Gastroesophageal sphincter (tissue), 4 donors: ENCODE measurements around the gene FAM3A. TPM values are rescaled to one million over a fixed set of nuclear protein-coding genes. Genes with fewer than 3 reads are reported as not detected.
"Not testable (repeated sequence)": the region's sequence is repeated elsewhere in the genome, so short reads cannot be mapped to it uniquely, and the experiment has no call there.

Source experiments
- ATAC-seq: fragments of 150-250 bp; one replicate; pipeline ENCODE4 v1.9.1; 2016; ENCODE audit warnings: mild to moderate bottlenecking, moderate library complexity
- H3K27ac ChIP-seq, 4 donors: fragments of 200-600 bp; sonication (generic) in 3 of 4; 1 replicate in 3 of 4; 2 replicates in 1 of 4; pipeline ENCODE4 v1.5.1; 2016 to 2019
- H3K27me3 ChIP-seq: fragments of 200-600 bp; sonication (generic); one replicate; pipeline ENCODE4 v1.5.1; 2019
- H3K36me3 ChIP-seq, 2 donors: fragments of 200-600 bp; sonication (generic); one replicate each; pipeline ENCODE4 v1.5.1; 2019; ENCODE audit warnings: control low read depth in 1 of 2
- H3K4me1 ChIP-seq, 3 donors: fragments of 200-600 bp; sonication (generic); 1 replicate in 2 of 3; 2 replicates in 1 of 3; pipeline ENCODE4 v1.5.1; 2016 to 2019; ENCODE audit warnings: control low read depth in 2 of 3
- H3K4me3 ChIP-seq, 2 donors: fragments of 200-600 bp; sonication (generic); one replicate each; pipeline ENCODE4 v1.5.1; 2019; ENCODE audit warnings: mild to moderate bottlenecking in 1 of 2, moderate library complexity in 1 of 2
- H3K9me3 ChIP-seq, 3 donors: fragments of 200-600 bp; sonication (generic); one replicate each; pipeline ENCODE4 v1.5.1; 2017 to 2019; ENCODE audit warnings: control low read depth in 2 of 3
- EP300 ChIP-seq: sonication (generic); formaldehyde crosslinking; IDR thresholded peaks from one replicate; pipeline ENCODE4 v1.6.1; 2017; ENCODE audit warnings: antibody characterized with exemption, mild to moderate bottlenecking
- POLR2A ChIP-seq, 2 donors: fragments of 450-650 bp; IDR thresholded peaks; one replicate each; pipeline ENCODE4 v1.6.1; 2017; ENCODE audit warnings: antibody characterized with exemption in 2 of 2, mild to moderate bottlenecking in 2 of 2, moderate library complexity in 1 of 2
- POLR2AphosphoS5 ChIP-seq: sonication (generic); formaldehyde crosslinking; IDR thresholded peaks from one replicate; pipeline ENCODE4 v1.6.1; 2017; ENCODE audit warnings: antibody characterized with exemption
- WGBS, 2 donors: methylation state at CpG; one replicate each; pipeline ENCODE4 v1.1.5; 2018; ENCODE audit warnings: low coverage in 1 of 2; 5-methylcytosine and 5-hydroxymethylcytosine counted together
- total RNA-seq, 4 donors: library from RNA; depleted of rRNA; stranded (reverse); fragments of >200 nt; gene quantifications; one replicate each; pipeline ENCODE4 v1.1.0, GENCODE V29; 2016
- TF ChIP-seq, protein P1 (sequence below), 4 experiments: fragments of 200-600 bp in 2 of 4; fragments of 450-650 bp in 2 of 4; sonication (generic) in 1 of 4; IDR thresholded peaks; one replicate each; pipeline ENCODE4 v1.5.1; 2017 to 2019; ENCODE audit warnings: antibody characterized with exemption in 4 of 4, mild to moderate bottlenecking in 2 of 4, moderate library complexity in 2 of 4

The FAM3A gene, protein sequence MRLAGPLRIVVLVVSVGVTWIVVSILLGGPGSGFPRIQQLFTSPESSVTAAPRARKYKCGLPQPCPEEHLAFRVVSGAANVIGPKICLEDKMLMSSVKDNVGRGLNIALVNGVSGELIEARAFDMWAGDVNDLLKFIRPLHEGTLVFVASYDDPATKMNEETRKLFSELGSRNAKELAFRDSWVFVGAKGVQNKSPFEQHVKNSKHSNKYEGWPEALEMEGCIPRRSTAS
- total RNA-seq: 10 to 100 TPM; 36.6 to 44.4 (median 40.5) TPM

DNA sequence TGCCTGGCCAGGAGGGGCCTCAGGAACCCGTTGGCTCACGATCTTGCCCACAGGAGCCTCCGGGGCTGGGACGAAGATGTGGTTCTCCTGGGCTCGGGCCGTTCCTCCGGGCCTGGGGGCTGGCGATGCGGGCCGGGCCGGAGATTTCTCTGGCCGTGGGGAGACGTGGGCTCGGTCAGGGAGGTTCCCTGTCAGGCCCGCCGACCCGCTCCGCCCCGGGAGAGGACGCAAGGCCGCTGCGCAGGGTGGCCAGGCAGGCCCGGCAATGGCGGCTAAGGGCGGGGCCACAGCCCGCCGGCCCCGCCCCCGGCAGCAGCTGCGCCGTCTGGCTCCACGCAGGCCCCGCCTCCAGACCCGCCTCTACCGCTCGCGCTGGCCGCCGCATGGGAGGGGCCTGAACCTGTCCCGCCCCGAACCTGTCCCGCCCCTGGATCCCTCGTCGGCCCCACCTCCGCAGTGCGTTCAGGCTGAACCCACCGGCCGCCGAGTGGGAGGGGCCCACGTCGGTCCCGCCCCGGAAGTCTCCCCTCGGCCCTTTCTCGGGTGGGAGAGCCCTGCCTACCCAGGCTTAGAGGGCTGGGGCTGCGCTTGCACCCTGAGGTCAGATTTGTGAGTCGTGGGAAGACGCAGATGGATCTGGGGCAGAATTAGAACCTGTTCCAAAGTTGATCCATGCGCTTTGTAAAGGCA lies at the start of gene FAM3A:
Gene FAM3A (minus strand): TSS at position 267 of the 690 bp plus-strand sequence. CDS start 460 bp downstream, outside the sequence.
- ATAC-seq: peak; percentile 93
- no CpG with 5 or more reads among the region's 59 CpGs for WGBS, 2 donors
- Histone ChIP-seq H3K36me3 (peaks cover 0 to 8% of the 10 kb centered on the region in 2 donors), H3K9me3 (no peaks in the 10 kb centered on the region), H3K4me3 (peak within 1 kb of the TSS; percentile 70 to 86), H3K27me3 (no peaks in the 10 kb centered on the region), H3K4me1 (peaks cover 5 to 35% (median 11%) of the 10 kb centered on the region in 3 donors), H3K27ac (peak within 1 kb of the TSS; percentile 89 to 97 (median 94))
- TF ChIP-seq, protein P1, sequence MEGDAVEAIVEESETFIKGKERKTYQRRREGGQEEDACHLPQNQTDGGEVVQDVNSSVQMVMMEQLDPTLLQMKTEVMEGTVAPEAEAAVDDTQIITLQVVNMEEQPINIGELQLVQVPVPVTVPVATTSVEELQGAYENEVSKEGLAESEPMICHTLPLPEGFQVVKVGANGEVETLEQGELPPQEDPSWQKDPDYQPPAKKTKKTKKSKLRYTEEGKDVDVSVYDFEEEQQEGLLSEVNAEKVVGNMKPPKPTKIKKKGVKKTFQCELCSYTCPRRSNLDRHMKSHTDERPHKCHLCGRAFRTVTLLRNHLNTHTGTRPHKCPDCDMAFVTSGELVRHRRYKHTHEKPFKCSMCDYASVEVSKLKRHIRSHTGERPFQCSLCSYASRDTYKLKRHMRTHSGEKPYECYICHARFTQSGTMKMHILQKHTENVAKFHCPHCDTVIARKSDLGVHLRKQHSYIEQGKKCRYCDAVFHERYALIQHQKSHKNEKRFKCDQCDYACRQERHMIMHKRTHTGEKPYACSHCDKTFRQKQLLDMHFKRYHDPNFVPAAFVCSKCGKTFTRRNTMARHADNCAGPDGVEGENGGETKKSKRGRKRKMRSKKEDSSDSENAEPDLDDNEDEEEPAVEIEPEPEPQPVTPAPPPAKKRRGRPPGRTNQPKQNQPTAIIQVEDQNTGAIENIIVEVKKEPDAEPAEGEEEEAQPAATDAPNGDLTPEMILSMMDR (IDR thresholded peaks at IDR 0.05): no peak
- TF ChIP-seq POLR2A (IDR thresholded peaks at IDR 0.05) (peak; percentile 90), EP300 (no peak), POLR2AphosphoS5 (peak; percentile 88)

DNA sequence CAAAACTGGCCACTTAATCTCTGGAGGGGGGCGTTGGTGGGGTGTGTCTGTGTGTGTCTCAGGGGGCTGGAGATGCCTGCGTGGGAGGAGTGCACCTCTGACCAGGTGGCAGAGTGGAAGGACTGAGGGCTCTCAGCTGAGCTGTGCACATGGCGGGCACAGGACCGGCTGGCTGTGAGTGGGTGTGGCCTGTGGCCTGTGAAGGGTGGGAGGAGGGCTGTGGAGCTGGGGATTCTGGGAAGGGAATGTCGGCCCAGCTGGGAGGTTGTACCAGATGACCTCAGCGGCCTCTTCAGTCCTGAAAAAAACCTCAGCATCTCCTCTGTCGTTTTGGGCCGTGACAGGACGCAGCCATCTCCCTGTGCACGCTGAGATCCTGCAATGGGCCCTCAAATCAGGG lies 46.3 kb upstream of the FAM3A start:
- ATAC-seq: peak; percentile 42
- no CpG with 5 or more reads among the region's 10 CpGs for WGBS, 2 donors

DNA sequence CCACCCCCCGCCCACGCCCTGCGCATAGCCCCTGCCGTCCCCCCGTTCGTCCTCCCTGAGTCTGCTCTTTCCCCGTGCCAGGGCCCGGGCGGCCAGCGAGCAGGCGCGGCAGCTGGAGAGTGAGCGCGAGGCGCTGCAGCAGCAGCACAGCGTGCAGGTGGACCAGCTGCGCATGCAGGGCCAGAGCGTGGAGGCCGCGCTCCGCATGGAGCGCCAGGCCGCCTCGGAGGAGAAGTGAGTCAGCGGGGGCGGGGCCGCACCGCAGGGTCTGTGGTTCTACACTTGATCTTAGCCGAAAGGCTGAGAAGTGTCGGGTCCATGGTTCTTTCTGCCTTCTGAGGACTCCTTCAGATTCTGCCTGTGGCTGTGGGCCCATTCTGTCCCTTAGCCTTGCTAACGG lies 44.3 kb upstream of the FAM3A start:
- ATAC-seq, H3K27ac ChIP-seq, H3K9me3 ChIP-seq, H3K27me3 ChIP-seq, H3K4me3 ChIP-seq, H3K4me1 ChIP-seq, H3K36me3 ChIP-seq: not testable (repeated sequence)
- no CpG with 5 or more reads among the region's 31 CpGs for WGBS, 2 donors

More for the DNA sequence above, 46.3 kb upstream of the FAM3A start:
- H3K27me3 ChIP-seq, H3K9me3 ChIP-seq, H3K4me1 ChIP-seq, H3K27ac ChIP-seq, H3K36me3 ChIP-seq, H3K4me3 ChIP-seq: not testable (repeated sequence)

DNA sequence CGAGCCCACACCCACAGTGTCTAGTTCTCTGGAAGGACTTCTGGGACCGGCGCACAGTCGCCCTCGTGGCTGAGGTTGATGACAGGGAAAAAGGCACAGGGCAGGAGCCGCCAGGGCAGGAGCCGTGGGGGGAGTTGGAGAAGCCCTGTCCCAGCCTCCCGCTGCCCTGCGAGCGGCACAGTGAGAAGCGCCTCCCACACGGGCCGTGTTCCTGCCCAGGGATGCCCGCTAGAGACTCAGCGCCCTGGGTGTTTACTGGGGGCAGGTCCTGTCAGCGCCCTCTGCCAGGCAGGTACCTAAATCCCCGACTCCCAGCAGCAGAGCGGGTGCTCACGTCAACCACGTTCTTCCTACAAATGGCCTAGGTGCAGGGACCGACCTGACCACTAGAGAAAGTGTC lies 42.9 kb upstream of the FAM3A start:
- peaks cover 0 to 11% of the 10 kb centered on the region in 2 donors for H3K36me3 ChIP-seq
- not testable (repeated sequence) for ATAC-seq, H3K27ac ChIP-seq, H3K4me1 ChIP-seq, H3K4me3 ChIP-seq, H3K9me3 ChIP-seq, H3K27me3 ChIP-seq
- no CpG with 5 or more reads among the region's 21 CpGs for WGBS, 2 donors

DNA sequence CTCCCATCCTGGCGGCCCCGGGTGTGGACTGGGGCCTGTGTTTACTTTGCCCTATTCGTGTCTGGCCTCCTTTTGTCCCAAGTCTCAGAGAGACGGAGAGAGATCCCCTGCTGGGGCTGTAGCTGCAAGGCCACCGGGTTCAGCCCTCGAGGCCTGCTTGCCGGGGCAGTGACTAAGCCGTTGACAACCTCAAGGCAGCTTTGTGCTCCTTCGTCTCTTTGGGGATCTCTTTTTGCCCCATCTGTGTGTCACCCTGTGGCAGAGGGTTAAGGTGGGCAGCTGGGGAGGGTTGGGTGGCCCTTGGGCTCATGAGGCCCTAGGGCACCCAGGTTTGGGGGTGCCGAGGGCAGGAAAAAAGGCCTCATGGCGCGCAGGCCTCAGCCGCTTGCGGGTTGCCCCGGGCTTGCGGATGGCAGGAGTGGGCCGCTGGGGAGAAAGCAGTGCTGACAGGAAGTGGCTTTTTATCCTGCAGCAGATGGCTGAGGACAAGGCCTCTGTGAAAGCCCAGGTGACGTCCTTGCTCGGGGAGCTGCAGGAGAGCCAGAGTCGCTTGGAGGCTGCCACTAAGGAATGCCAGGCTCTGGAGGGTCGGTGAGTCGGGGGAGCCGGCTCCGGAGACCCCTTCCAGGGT lies 42.1 kb upstream of the FAM3A start:
- H3K9me3 ChIP-seq, ATAC-seq, H3K27ac ChIP-seq, H3K4me1 ChIP-seq, H3K4me3 ChIP-seq, H3K27me3 ChIP-seq: not testable (repeated sequence)
- no CpG with 5 or more reads among the region's 24 CpGs for WGBS, 2 donors
- H3K36me3 ChIP-seq: peaks cover 0 to 18% of the 10 kb centered on the region in 2 donors

DNA sequence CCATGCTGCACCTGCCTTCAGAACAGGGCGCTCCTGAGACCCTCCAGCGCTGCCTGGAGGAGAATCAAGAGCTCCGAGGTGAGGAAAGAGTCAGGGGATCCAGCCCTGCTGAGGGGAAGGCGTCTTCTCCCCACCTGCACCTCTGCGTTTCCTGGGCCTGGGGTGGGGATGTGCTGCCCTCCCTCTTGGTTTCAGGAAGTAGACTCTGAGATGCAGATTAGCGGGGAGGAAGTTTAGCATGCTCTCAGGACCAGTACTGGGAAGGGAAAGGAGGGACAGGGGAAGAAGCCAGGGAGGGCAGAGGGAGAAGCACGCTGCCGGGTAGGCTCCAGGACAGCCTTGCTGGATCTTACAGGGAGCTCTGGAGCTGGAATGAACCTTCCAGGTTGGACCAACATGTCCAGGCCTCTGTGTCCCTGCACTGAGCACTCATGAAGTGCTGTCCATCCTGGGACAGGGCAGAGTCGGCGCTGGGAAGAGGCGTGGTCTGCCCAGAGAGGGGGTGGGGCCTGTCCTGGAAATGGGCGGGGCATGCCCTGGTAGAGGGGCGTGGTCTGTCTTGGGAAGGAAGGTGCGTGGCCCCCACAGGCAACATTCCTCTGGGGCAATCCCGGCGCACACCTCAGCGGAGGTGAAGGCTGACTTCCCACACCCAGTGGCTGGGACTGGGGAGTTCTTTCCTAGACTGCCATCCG lies 36.2 kb upstream of the FAM3A start:
- WGBS, 2 donors: no CpG with 5 or more reads among the region's 18 CpGs
- not testable (repeated sequence) for H3K27ac ChIP-seq, H3K27me3 ChIP-seq, H3K9me3 ChIP-seq, ATAC-seq, H3K4me3 ChIP-seq
- Histone ChIP-seq H3K36me3 (peaks cover 0 to 29% of the 10 kb centered on the region in 2 donors), H3K4me1 (peaks cover 0 to 28% (median 0%) of the 10 kb centered on the region in 3 donors)

DNA sequence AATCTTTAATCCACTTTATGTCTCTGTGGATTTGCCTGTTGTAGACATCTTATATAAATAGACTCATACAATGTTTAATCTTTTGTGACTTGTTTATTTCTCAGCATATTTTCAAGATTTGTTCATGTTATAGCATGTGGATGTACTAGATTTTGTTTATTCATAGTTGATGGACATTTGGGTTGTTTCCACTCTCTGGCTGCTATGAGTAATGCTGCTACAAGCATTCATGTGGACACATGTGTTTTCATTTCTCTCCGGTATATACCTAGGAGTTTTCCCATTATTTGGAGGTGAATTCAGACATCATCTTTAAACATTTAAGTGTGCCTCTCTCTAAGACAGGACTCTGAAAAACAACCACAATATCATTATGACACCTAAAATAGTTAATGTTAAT lies 33.7 kb upstream of the FAM3A start:
- ATAC-seq: no peak
- 14 to 56% methylated on average over 1 of the region's 1 CpG for WGBS, 2 donors
- H3K36me3 ChIP-seq: peaks cover 0 to 25% of the 10 kb centered on the region in 2 donors
- H3K27ac ChIP-seq: no peak overlapping the region
- H3K27me3 ChIP-seq: no peaks in the 10 kb centered on the region
- H3K4me3 ChIP-seq: no peak overlapping the region
- H3K4me1 ChIP-seq: peaks cover 0 to 35% (median 0%) of the 10 kb centered on the region in 3 donors
- no peaks in the 10 kb centered on the region for H3K9me3 ChIP-seq
- TF ChIP-seq EP300 (no peak), POLR2AphosphoS5 (no peak)
- TF ChIP-seq, protein P1 (IDR thresholded peaks at IDR 0.05): no peak
